HG02610 (cell line): ENCODE results near the gene PAWR.
"Not testable (repeated sequence)": the region's sequence is repeated elsewhere in the genome, so short reads cannot be mapped to it uniquely, and the experiment has no call there.

Experiments used
- ATAC-seq: cut with Tn5 transposase; IDR thresholded peaks from one replicate; pipeline ENCODE4 v1.9.1; 2021; ENCODE audit warnings: mild to moderate bottlenecking, moderate library complexity; ENCODE audit not compliant: unreplicated experiment

PAWR gene

DNA sequence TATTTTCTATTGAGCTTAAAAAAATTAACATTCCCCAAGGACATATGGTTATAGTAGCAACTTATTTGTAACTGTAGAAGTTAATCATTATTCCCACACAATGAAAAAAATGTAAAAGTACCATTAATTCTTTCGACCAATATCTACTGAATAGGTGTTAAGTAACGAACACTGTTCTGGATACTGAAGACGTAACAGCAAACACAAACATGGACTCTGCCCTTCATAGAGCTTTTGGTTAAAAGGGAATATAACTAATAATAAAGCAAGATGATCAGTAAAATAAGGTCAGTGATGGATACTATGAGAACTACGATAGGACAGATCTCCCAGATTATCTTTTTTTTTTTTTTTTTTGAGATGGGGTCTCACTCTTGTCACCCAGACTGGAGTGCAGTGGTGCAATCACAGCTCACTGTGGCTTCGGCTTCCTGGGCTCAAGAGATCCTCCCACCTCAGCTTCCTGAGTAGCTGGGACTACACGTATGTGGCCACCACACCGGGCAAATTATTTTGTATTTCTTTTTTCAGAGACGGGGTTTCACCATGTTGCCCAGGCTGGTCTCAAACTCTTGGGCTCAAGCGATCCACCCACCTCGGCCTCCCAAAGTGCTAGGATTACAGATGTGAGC is 93.9 kb downstream of the PAWR start:
- no peak for ATAC-seq

DNA sequence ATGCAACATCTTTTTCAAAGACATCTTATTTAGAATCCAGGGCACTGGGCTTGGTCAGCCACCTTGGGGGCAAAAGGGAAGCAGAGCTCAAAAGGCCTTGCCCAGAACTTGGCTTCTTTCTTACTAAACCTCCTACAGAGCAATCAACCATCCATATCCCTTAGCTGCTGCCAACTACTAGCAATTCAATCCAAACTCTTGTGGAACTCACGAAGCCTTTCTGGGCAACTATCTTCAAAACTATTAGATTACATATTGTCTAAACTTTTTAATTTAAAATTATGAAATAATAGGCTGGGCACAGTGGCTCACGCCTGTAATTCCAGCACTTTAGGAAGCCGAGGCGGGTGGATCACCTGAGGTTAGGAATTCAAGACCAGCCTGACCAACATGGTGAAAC is 95.5 kb downstream of the PAWR start:
- ATAC-seq: no peak

DNA sequence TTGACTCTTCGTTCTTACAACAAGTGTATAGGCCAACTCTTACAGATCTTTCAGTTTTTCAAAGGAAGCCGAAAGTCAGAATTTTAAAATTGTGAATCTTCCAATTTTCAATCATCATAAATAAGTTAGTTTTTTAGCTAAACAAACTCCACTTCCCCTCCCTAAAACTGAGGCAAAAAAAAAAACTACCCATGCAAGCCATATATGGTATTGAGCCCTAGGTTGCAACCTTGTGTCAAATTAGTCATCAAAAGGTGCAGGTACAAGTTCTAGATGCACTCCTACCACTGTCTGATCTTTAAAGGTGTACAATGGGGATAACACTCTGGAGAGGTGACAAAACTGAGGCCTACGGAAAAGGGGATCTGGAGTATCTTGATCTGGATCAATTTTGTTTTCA is 97.9 kb downstream of the PAWR start:
- ATAC-seq: no peak

DNA sequence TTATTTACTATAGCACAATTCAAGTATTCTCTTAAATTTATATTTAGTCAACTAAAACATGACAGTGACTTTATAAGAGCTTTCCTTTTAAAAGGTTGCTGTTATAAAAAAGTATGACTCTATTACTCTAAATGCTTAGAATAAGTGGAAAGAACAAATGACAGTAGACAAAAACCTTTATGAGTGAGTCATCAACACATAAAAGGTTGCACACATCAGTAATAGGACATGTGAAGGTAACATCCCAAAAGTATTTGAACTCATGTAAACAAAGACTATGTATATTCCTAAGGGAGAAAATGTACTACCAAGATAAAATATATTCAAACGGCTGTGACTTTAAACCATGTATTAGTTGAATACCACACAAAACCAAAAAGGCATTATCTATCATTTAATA is 98.8 kb downstream of the PAWR start:
- no peak for ATAC-seq

DNA sequence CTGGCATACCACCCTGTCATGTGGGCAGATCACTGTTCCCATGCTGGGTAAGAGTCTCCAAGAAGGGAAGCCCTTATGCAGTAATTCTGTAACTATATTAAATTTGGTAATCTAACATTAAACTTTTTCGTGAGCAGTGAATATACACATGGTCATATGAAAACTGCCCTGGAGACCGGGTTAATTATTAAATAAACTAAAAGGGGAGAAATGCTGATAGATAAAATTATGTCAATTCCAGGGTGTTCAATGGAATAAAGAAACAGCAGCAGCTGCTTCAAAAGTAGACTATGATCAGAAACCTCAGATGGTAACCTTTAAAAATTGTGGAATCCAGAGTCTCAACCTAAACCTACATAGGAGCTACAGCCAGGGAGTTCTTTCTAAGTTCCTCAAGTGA is 100.0 kb downstream of the PAWR start:
- no peak for ATAC-seq

DNA sequence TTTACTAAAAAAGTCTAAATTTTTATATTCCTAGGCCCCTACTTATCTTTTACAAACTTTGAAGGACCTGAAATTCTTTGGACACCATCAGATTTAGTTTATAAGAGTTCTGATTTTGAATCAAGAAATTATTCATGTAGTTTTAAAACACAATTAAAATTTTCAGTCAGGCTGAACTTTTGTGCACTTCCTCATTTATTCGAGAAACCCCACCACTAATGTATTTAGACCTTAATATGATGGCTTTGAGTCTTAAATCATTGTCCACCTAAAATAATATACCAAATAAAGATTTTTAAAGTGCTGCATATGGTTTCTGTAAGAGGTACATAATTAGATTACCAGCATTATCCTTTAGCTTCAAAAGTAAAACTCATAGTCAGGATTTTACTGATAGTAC is 103.4 kb downstream of the PAWR start:
- no peak for ATAC-seq

DNA sequence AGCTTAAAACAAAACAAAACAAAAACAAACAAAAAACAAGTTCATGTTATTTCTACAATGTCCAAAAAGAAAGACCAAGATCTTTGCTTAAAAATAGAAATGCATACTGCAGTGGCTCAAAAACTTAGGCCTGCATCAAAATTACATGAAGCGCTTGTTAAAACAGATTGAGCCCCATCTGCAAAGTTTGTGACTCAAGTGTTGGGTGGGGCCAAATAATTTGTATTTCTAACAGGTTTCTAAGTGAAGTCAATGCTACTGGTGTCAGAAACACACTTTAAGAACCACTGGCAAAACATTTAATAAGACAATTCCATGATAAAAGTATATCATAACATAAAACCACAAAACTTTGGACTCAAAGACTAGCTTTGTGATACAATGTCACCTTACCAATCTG is 105.6 kb downstream of the PAWR start:
- ATAC-seq: no peak

DNA sequence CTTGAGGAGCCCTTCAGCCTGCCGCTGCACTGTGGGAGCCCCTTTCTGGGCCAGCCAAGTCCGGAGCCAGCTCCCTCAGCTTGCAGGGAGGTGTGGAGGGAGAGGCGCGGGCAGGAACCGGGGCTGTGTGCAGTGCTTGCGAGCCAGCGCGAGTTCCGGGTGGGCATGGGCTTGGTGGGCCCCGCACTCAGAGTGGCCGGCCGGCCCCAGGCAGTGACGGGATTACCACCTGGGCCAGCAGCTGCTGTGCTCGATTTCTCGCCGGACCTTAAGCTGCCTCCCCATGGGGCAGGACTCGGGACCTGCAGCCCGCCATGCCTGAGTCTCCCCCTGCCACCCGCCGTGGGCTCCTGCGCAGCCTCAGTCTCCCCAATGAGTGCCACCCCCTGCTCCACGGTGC is 116.9 kb downstream of the PAWR start:
- ATAC-seq: no peak

DNA sequence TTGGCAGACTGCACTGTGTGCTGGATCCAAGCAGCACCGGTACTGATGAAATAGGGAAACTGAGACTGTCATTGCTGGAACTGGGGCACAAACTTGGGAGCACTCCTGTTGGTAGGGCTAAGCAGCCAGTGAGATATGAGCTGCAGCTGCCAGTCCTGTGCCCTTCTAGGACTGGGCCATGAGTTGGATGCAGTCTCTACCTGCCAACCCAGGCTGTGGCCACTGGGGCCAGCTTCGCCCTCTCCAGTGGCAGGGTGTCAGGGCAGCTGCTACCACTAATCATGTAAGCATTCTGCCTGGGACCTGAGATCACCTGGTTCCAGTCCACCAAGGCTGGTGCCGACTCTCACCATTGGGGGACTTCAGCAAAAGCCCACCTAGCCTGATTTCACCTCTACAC is 121.1 kb downstream of the PAWR start:
- ATAC-seq: no peak

DNA sequence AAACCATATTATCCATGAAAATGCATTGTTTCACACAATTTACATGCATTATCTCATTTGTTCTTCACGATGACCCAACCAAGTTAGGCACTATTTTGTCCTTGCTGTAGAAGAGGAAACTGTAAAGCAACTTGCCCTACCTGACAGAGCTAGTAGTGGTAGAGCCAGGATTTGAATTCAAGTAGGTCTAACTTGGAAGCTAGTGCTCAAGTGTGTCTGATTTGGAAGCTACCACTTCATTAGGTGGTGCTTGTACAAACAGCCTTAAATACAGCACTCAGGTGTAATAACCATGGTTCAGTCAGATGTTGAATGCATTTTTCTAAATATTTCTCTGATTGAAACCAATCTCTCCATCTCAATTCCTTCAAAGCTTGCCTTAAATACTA is 123.6 kb downstream of the PAWR start:
- no peak for ATAC-seq

DNA sequence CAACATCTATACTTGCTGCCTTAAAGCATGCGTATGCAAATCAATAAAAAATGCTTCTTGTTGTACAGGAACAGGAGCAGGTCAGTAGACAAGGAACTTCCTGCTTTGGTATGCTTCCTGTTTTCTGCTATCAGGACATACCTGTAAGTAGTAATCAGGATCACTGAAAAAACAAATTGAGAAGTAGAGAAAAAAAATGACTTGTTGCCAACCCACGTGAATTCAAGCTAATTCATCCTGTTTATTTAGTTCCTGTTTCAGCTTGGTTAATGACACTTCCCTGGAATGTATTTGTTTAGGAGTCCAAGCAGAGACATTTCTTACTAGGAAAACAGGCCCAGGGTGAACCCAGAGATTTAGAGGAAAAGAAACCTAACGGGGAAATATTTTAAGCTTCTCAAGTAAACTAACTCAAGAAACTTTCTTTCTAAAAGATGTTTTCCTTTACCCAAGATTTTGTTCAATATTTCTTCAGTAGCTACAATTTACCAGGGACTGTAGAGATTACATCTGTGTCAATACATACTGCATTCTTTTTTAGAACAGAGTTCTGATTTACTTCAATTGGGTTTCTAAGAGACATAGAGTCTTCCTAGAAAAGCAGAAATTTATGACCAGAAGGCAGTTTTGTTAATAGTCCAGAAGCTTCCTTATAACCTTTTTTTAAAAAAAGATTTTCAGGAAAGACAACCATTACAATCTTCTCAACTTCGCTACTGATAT is 124.2 kb downstream of the PAWR start:
- ATAC-seq: no peak

DNA sequence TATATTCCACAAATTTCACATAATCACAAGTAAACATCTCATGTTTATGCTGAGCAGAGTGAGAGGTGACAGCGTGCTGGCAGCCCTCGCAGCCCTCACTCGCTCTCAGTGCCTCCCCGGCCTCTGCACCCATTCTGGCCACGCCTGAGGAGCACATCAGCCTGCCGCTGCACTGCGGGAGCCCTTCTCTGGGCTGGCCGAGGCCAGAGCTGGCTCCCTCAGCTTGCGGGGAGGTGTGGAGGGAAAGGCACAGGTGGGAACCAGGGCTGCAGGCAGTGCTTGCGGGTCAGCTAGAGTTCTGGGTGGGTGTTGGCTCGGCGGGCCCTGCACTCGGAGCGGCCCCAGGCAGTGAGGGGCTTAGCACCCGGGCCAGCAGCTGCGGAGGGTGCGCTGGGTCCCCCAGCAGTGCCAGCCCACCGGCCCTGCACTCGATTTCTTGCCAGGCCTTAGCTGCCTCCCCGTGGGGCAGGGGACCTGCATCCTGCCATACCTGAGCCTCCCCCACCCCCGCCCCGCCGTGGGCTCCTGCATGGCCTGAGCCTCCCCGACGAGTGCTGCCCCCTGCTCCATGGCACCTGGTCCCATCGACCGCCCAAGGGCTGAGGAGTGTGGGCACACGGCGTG is 125.9 kb downstream of the PAWR start:
- not testable (repeated sequence) for ATAC-seq

DNA sequence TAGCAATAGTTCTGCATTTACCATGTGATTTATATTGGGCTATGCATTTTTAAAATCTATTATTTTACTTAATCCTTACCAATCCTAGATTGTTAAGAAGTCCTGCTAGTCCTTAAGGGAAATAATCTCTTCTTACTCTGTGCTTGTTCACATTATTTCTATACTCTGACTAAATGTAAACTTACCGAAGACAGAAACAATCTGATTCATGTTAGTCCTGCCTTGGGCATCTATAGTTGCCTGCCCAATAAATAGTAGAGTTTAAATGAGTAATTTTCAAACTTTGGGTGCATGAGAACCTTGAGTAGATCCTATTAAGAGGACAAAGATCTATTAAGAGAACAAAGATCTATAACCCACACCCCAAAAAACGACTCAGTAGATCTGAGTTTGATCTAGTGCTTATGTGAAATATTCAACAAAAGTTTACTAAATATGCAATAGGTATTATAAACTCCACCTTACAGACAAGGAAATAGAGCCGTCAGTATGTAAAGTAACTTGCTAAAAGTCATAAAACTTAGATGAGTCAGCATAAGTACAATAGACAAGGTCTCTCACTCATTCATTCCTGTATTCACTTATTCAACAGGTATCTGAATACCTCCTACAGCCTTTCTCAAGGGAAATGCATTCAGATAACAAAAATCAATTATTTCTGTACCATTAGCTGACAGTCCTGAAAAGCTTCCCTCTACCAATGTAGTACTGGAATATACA is 127.6 kb downstream of the PAWR start:
- no peak for ATAC-seq

DNA sequence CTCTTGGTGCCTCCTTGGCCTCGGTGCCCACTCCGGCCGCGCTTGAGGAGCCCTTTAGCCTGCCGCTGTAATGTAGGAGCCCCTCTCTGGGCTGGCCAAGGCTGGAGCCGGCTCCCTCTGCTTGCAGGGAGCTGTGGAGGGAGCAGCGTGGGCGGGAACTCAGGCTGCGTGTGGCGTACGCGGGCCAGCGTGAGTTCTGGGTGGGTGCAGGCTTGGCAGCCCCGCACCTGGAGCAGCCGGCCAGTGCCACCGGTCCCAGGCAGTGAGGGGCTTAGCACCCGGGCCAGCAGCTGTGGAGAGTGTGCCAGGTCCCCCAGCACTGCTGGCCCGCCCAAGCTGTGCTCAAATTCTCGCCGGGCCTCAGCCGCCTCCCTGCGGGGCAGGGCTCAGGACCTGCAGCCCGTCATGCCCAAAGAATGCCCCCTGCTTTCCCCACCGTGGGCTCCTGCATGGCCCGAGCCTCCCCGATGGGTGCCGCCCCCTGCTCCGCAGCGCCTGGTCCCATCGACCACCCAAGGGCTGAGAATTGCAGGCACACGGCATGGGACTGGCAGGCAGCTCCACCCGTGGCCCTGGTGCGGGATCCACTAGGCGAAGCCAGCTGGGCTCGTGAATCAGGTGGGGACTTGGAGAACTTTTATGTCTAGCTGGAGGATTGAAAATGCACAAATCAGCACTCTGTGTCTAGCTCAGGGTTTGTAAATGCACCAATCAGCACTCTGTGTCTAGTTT is 129.2 kb downstream of the PAWR start:
- ATAC-seq: no peak

DNA sequence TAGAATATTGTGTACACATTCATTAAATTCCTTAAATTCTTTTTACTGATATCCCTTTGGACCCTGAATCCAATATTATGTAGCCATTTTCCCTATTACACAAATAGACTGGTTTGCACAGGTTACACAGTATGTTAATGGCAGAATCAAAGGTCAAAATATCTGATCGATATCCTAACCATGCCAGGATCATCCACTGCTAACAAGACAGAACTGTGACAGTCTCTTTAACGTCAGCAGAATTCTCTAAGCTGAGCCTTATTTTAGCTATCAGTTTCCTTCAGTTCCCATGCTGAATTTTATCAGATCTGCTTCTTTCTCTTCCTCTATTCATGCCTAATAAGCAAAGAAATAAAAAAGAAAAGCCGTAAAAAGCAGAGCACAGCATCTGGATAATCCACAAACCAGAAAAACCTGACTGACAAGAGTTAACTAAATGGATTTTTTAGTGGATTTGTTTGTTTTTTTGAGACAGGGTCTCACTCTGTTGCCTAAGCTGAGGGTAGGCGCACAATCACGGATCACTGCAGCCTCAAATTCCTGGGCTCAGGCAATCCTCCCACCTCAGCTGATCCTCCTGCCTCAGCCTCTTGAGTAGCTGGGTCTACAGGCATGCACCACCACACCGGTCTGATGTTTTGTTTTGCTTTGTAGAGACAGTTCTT is 130.4 kb downstream of the PAWR start:
- no peak for ATAC-seq

DNA sequence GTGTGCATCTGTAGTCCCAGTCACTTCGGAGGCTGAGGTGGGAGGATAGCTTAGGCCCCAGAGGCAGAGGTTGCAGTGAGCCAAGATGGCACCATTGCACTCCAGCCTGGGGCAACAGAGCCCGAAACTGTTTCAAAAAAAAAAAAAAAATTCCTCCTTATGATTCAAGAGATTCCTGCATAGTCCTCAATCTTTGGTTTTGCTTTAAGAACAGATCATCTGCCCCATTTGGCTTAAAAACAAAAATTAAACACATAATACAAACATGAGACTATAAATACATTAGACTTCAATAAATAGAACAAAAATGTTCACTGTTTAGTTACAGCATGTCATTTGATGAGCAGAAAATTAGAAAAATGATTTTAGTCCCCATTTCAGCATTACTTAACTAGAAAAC is 131.2 kb downstream of the PAWR start:
- no peak for ATAC-seq

DNA sequence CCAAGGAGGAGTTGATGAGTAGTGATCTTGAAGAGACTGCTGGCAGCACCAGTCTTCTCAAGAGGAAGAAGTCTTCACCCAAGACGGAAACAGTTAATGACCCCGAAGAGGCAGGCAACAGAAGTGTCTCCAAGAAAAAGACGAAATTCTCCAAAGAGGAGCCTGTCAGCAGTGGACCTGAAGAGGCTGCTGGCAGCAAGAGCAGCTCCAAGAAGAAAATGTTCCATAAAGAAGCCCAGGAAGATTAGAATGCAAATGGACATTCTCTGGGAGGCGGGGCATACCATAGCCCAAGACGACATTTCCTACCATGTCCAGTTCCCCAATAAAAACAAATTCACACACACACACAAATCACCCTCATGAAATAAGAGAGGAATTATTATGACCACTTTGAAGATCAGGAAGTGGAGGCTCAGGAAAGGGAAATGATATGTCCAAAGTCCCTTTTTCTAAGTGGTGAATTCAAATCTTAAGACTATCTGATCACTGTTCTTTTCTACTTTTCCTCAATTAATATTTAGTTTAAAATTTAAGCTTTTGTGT is 131.8 kb downstream of the PAWR start:
- no peak for ATAC-seq

DNA sequence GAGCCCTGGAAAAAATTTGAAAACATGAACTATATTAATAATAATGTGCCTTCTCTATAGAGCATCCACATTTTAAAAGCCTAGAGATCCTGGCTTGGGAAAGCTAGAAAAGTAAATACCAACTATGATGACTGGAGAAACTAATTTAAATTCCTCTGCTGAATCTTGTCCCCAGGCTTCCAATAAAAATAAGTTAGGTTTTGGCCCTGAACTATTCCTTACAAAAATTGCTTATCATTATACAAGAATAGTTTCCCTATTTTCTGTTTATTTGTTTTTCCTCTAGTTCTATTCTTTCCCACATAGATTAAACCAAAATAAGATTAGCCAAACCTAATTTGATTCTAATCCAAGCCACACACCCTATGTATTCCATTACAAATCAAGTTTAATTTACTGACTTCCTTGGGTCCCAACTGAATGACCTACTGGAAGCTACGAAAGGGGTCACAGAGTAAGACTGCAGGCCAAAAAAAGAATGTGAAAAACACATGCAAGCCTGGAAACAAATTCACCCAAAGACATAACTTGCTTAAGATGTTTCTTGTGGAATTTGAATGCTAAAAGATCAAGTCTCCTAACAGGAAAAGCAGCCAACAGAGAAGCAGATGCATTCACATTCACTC is 133.0 kb downstream of the PAWR start:
- no peak for ATAC-seq

DNA sequence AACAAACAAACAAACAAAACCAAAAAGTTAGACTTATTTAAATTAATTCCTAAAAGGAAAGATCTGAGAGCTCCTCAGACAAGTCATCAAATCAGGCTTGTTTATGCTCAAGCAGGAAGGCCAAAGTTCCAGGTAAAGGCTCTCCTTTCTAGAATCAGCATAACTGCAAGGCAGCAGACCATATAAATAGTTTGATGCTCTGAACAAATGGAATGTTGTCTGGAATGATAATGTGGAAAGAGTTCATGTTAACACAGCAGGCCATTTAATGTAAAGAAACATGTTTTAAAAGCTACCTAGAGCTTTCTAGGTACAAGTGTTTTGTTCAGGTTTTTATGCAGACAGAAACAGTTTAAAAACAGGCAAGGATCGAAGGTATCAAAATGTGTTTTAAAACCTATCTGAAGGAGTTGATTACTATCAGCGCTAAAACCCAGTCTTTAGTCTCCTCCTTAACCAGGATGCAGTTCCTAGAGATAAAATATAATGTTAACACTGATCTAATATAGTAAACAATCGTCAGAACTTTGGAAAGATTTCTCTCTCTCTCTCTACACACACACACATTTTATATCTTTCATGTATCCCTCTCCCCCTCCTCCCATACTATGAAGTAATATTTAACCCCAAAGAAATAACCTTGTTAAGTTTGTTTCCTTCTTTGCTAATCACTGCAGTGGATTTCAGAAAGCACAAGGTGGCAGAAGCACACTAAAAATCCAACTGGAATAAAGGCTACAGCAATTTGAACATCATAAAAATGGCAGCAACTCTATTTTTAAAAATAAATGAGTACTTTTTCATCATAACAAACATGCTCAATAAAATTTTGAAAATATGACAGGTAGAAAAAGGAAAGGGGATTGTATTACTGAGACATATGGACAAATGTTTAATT is 135.5 kb downstream of the PAWR start:
- no peak for ATAC-seq
